Loucy (cell line): ENCODE measurements around the gene MEF2A.

ENCODE experiments used
- H2AFZ ChIP-seq: fragments of 200-600 bp; sonication (generic); 2 replicates; pipeline ENCODE4 v1.6.0; 2016; ENCODE audit warnings: antibody characterized with exemption, mild to moderate bottlenecking, low read length, moderate library complexity
- H3F3A ChIP-seq: fragments of 200-600 bp; 2 replicates; pipeline ENCODE4 v1.6.0; 2016; ENCODE audit warnings: antibody characterized with exemption, low read depth, mild to moderate bottlenecking
- H3K27me3 ChIP-seq: fragments of 200-600 bp; sonication (generic); 2 replicates; pipeline ENCODE4 v1.6.1; 2014; ENCODE audit warnings: low read length, mild to moderate bottlenecking; ENCODE audit not compliant: insufficient read depth, poor library complexity, severe bottlenecking
- H3K36me3 ChIP-seq: fragments of 200-600 bp; sonication (generic); 2 replicates; pipeline ENCODE4 v1.6.1; 2016; ENCODE audit warnings: low read length; ENCODE audit not compliant: insufficient read depth
- H3K4me1 ChIP-seq: fragments of 200-600 bp; sonication (generic); 2 replicates; pipeline ENCODE4 v1.5.1; 2014; ENCODE audit warnings: low read length, mild to moderate bottlenecking; ENCODE audit not compliant: insufficient read depth, poor library complexity, severe bottlenecking
- H3K4me2 ChIP-seq: fragments of 200-600 bp; sonication (generic); 2 replicates; pipeline ENCODE4 v1.6.0; 2014; ENCODE audit warnings: antibody characterized with exemption, low read length, low read depth, mild to moderate bottlenecking; ENCODE audit not compliant: poor library complexity, severe bottlenecking
- H3K4me3 ChIP-seq: fragments of 200-600 bp; sonication (generic); 2 replicates; pipeline ENCODE4 v1.5.1; 2014; ENCODE audit warnings: low read length, mild to moderate bottlenecking, mixed read lengths; ENCODE audit not compliant: poor library complexity, severe bottlenecking
- H3K79me2 ChIP-seq: fragments of 200-600 bp; sonication (generic); 2 replicates; pipeline ENCODE4 v1.6.1; 2014; ENCODE audit warnings: low read length; ENCODE audit not compliant: insufficient read depth
- H3K9ac ChIP-seq: fragments of 200-600 bp; sonication (generic); 2 replicates; pipeline ENCODE4 v1.6.0; 2014; ENCODE audit warnings: mild to moderate bottlenecking, low read depth, low read length, moderate library complexity; ENCODE audit not compliant: poor library complexity, severe bottlenecking
- H3K9me2 ChIP-seq: fragments of 200-600 bp; sonication (generic); replicated peaks from 2 replicates; pipeline ENCODE4 v1.6.1; 2016; ENCODE audit warnings: low read depth, low read length, mixed read lengths
- H3K9me3 ChIP-seq: fragments of 200-600 bp; sonication (generic); 2 replicates; pipeline ENCODE4 v1.6.1; 2014; ENCODE audit warnings: mild to moderate bottlenecking, antibody characterized with exemption, low read length, low read depth; ENCODE audit not compliant: insufficient read depth
- H4K20me1 ChIP-seq: fragments of 200-600 bp; sonication (generic); 2 replicates; pipeline ENCODE4 v1.6.0; 2014; ENCODE audit warnings: antibody characterized with exemption, low read length, mild to moderate bottlenecking; ENCODE audit not compliant: insufficient read depth, poor library complexity, severe bottlenecking
- CTCF ChIP-seq: fragments of 200-600 bp; sonication (generic); conservative IDR thresholded peaks from 2 replicates; pipeline ENCODE4 v1.5.1; 2014; ENCODE audit warnings: mild to moderate bottlenecking, antibody characterized with exemption, low read length
- EZH2phosphoT487 ChIP-seq: fragments of 200-600 bp; IDR thresholded peaks from 2 replicates; pipeline ENCODE4 v1.6.1; 2018; ENCODE audit warnings: antibody characterized with exemption, mild to moderate bottlenecking, moderate library complexity, borderline replicate concordance

Gene MEF2A

GRCh38 chr15:99571299-99571698, 5.5 kb downstream of the MEF2A start:
- peaks cover 55% of the 10 kb centered on the region for H4K20me1 ChIP-seq

GRCh38 chr15:99574048-99574447, 8.3 kb downstream of the MEF2A start:
- Histone ChIP-seq H3K9me3 (no peaks in the 10 kb centered on the region), H4K20me1 (peaks cover 34% of the 10 kb centered on the region)

More at GRCh38 chr15:99571299-99571698, 5.5 kb downstream of the MEF2A start:
- Histone ChIP-seq H3K36me3 (no peaks in the 10 kb centered on the region), H2AFZ (no peak overlapping the region), H3K4me3 (no peak overlapping the region), H3K9ac (no peak overlapping the region), H3K27me3 (no peaks in the 10 kb centered on the region), H3K79me2 (peaks cover 97% of the 10 kb centered on the region), H3K4me2 (peak overlapping the region; percentile 44), H3K9me3 (no peaks in the 10 kb centered on the region), H3K4me1 (peaks cover 34% of the 10 kb centered on the region), H3F3A (no peaks in the 10 kb centered on the region), H3K9me2 (no peaks in the 10 kb centered on the region)
- no peak for TF ChIP-seq EZH2phosphoT487
- TF ChIP-seq CTCF: no peak

DNA sequence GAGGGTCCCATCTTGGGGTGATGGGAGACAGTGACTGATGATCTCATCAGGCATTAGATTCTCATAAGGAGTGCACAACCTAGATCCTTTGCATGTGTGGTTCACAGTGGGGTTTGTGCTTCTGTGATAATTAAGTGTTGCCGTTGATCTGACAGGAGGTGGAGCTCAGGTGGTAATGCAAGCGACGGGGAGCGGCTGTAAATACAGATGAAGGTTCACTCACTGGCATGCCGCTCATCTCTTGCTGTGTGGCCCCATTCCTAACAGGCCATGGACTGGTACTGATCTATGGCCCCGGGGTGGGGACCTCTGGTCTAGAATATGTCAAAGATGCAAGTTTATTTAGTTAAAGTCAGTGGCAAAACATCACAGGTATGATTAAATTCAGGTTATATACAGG, 8.7 kb downstream of the MEF2A start:
- Histone ChIP-seq H3F3A (no peaks in the 10 kb centered on the region), H3K4me1 (peaks cover 34% of the 10 kb centered on the region), H3K4me2 (no peak overlapping the region), H3K79me2 (peaks cover 96% of the 10 kb centered on the region), H3K36me3 (no peaks in the 10 kb centered on the region), H3K9me2 (no peaks in the 10 kb centered on the region), H2AFZ (no peak overlapping the region), H3K9me3 (no peaks in the 10 kb centered on the region), H4K20me1 (peaks cover 32% of the 10 kb centered on the region), H3K9ac (no peak overlapping the region), H3K4me3 (no peak overlapping the region), H3K27me3 (no peaks in the 10 kb centered on the region)
- TF ChIP-seq CTCF (no peak), EZH2phosphoT487 (no peak)

More at GRCh38 chr15:99574048-99574447, 8.3 kb downstream of the MEF2A start:
- Histone ChIP-seq H3K4me3 (no peak overlapping the region), H3K27me3 (no peaks in the 10 kb centered on the region), H3K36me3 (no peaks in the 10 kb centered on the region), H3K4me2 (peak overlapping the region; percentile 7), H3K79me2 (peaks cover 96% of the 10 kb centered on the region), H3F3A (no peaks in the 10 kb centered on the region), H3K4me1 (peaks cover 34% of the 10 kb centered on the region), H2AFZ (no peak overlapping the region), H3K9ac (no peak overlapping the region), H3K9me2 (no peaks in the 10 kb centered on the region)
- TF ChIP-seq EZH2phosphoT487: no peak
- no peak for TF ChIP-seq CTCF
